Inflammatory macrophage treated with lipopolysaccharide for 4 hours (primary cell): ENCODE results near the gene SCAANT1.
A peak's percentile ranks its signal among the peaks of the same experiment; 100 is the strongest.

ENCODE experiments used
- DNase-seq: peaks from one replicate; pipeline ENCODE4 v3.0.0-alpha.2; 2020

Gene SCAANT1

GRCh38 chr3:63911873-63912767, at the start of gene SCAANT1:
Gene SCAANT1, minus strand, starts transcription at chr3:63912383.
- peak; percentile 86 for DNase-seq

- DNase-seq = peak; percentile 19
These were observed 49.7 kb upstream of the SCAANT1 start for GRCh38 chr3:63961891-63962290.

- peak; percentile 47 for DNase-seq
These were observed 48.0 kb upstream of the SCAANT1 start for GRCh38 chr3:63960048-63960711.

- no peak for DNase-seq
These were observed 47.0 kb upstream of the SCAANT1 start for GRCh38 chr3:63959146-63959545.

DNA sequence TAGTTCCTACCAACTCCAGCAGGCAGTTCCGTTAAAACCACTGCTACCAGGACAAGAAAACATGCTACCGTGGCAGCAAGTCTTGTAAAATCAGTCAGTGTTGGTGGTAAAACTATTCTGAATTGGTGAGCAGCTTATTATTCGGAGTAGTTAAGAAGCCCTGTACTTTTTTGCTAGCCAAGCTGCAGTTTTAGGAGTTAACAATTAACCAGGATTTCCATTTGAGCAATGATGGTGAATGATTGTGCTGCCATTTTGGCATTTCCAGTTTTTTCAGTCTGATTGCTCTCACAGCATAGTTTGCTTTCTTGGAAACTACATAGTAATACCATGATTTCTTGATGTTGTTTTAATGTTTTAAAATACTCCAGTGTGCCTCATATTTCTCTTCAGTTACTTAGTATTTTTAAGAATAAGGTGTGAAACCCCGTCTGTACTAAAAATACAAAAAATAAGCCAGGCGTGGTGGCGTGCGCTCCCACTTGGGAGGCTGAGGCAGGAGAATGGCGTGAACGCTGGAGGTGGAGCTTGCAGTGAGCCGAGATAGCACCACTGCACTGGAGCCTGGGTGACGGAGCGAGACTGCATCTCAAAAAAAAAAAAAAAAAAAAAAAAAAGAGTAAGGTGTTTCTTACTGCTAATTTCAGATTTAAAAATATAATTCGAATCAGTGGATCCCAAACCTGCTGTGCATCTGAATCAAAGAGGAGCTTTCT, 43.8 kb upstream of the SCAANT1 start:
- DNase-seq = no peak

DNA sequence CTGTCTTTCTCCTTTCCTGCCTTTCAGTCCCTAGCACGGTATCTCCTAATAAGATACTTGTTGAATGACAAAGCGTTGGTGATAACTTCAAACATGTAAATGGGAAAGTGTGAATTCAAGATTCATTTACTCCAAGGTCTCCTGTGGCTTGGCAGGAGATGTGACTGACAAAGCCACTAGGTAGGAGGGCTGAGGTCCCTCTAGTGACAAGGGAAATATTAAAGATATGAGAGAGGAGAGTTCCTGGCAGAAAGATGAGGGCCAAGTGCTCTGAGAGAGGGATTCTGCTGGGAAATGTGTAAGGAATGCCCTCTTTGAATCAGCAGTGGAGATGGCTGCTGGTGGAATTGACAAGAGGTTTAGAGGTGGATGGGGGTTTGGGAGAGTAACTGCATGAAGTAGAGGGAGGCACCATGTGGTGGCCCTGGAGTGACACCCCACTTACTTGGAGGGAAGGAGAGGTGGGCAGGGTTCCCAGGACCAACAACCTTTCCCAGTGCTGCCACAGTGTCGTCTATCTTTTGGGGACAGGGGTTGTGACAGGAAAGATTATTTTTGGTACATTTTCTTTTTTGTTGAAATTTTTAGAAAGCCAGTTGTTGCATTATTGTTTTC, 43.0 kb upstream of the SCAANT1 start:
- no peak for DNase-seq

DNA sequence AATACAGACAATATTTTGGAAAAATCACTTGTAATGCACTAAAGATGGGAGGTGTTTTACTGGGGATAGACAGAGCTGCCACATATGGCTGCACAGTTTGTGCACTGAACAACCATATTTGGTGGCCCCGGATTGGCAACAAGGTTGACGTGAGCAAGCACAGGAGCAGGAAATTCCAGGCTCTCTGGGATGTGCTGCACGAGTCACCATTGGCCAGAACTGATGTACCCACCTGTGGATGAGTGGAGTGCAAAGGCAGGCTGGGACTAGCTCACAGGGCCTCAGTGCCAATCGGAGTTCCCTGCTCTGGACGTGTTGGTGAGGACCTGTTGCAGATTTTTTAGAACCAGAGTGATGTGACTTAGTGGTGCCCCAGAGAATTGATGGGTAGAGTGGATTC, 42.0 kb upstream of the SCAANT1 start:
- DNase-seq = no peak

- DNase-seq = no peak
These were observed 40.0 kb upstream of the SCAANT1 start for GRCh38 chr3:63952248-63952594.

DNA sequence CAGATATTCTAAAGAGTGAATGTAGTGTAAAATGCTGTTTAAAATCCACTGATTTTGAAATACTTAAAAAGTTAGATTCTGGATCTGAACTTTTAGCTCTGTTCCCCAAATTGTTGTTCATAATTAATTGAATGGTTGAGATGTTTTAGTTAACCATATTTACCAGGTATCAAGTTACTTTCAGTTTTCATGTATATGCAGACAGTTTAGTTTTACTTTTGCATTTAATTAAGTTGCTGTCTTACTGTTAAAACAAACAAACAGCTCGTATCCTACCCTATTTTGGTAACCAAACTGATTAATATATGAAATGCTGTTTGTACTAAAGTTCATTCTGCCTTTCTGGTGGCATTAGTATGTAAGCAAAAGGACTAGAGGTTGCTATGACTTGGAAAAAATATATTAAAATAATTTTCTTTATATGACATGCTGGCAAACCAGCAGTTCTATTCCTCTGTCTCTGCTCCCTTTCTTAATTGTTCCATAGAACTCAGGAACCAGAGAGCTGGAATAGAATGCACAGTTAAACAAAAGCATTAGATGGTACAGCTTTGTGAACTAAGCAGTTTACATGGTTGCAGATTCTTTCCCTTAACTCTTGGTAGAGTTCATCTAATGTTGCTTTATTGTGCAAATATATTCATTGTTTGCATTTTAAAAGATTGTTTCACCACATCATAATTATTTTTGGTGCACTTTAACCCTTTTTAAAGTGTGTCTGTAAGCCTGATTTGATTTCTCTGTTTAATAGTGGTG, 39.5 kb upstream of the SCAANT1 start:
- peak; percentile 27 for DNase-seq

GRCh38 chr3:63950698-63951097, 38.5 kb upstream of the SCAANT1 start:
- no peak for DNase-seq

DNA sequence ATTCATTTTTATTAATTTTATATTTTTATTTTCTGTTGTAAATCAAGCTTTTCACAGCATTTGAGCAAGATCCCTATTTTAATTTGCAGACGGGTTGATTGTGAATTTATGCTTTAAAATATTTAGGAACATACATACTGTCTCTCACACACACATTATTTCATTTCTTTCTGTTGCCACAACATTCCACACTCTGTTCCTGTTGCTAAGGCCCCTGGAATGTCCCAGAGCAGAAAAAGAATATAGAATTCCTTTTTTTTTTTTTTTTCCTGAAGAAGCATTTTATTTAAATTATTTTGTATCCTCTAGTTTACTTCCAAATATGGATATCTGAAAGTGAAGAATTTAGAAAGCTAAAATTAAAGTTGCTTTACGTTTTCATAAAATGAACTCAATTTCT, 36.8 kb upstream of the SCAANT1 start:
- no peak for DNase-seq

DNA sequence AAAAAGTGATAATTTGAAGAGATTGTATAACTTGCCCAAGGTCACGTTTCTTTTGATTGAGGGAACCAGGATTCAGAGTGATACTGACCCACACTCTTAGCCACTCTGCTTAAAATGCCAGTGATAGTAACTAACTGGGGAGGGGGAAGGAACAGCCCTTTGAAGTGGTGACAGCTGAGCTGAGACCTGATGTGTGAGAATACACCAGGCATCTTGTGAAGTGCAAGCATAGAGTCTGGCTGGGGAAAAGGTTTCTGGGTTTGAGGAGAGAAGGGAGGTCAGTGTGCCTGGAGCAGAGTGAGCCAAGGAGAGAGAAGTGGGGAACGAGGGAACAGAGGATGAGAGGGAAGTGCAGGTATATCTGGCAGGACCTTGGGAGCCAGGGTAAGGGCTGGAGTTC, 35.4 kb upstream of the SCAANT1 start:
- no peak for DNase-seq

GRCh38 chr3:63946753-63947152, 34.6 kb upstream of the SCAANT1 start:
- no peak for DNase-seq

DNA sequence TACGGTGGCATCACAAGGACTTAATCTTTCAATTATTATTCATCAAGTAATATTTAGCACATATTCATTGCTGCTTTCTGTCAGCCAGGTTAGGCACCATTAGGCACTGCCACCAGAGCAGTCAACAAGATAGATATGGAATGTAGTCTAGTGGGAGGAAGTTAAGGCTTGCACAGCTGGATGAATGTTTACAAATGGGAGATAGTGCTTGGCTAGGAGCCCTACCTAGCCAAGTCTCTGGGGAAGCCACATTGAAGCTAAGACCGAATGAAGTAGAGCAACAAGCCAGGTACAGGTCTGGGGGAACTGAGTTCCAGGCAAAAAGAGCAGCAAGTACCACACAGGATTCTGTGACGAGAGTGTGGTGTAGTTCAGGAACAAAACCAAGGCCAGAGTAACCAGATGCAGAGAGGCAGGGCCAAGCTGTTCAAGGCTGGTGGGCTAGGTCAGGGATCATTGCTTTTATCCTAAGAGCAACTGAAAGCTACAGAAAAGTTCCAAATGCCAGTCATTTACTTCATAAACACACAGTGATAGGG, 33.4 kb upstream of the SCAANT1 start:
- DNase-seq = no peak

- no peak for DNase-seq
These were observed 31.5 kb upstream of the SCAANT1 start for GRCh38 chr3:63943678-63944077.

DNA sequence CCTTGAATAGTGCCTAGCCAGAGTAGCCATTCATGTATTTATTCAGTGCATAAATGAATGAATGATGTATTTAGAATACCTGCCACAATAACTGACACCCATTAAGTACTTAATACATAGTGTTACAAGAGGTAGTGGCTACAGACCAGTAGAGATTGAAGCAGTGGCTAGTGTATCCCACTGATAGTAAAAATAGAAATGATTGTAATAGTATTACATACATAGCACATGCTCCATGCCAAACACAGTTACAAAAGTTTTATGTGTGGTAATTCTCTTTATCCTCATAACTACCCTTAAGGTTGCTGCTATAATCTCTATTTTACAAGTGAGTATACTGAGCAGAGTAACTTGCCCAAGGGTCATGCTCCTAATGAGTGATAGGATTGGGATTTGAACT, 30.3 kb upstream of the SCAANT1 start:
- DNase-seq = peak; percentile 34

- no peak for DNase-seq
These were observed 28.2 kb upstream of the SCAANT1 start for GRCh38 chr3:63940389-63940757.

GRCh38 chr3:63937661-63938651, 25.8 kb upstream of the SCAANT1 start:
- DNase-seq = peak; percentile 77

- DNase-seq = no peak
These were observed 24.7 kb upstream of the SCAANT1 start for GRCh38 chr3:63936925-63937324.

DNA sequence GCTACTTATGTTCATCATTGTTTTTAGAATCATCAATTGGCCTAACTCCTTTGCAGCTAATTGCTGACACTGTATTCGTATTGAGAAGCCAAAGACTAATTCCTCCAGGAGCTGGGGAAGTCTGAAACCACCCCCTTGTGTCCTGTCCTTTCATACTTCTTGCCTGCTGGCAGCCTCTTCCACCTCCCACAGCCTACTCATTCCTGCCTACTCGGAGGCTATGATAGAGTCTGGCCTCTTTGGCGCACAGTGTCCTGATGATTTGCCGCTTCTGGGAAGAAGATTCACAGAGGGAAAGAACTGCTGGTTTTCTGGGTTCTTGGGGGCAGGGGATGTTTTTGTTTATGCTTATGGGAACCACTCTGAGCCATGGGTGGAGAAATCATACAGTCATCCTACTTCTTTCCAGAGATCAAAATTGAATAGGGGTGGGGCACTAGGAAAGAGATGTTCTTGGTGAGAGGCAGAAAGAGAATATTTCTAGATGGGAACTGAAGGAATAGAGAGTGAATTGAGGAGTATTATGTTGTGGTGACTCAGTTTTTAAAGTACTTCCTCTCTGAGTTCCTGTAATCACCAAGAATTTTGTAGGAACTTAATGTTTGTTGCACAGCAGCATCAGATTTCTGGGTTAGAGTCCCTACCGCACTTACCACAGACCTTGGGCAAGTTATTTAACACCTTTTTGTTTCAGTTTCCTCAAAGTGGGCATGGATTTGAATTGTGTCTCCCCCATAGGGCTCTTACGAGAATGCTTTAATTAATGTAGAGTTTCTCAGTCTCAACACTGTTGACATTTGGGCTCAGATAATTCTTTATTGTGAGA, 22.1 kb upstream of the SCAANT1 start:
- DNase-seq = peak; percentile 89
